Measurements from ENCODE around the gene ACO2. TPM values are rescaled to one million over a fixed set of nuclear protein-coding genes. Genes with fewer than 3 reads are reported as not detected.

The ACO2 gene
- total RNA-seq, 1 experiment from 2014 or later: 66.6 TPM

DNA sequence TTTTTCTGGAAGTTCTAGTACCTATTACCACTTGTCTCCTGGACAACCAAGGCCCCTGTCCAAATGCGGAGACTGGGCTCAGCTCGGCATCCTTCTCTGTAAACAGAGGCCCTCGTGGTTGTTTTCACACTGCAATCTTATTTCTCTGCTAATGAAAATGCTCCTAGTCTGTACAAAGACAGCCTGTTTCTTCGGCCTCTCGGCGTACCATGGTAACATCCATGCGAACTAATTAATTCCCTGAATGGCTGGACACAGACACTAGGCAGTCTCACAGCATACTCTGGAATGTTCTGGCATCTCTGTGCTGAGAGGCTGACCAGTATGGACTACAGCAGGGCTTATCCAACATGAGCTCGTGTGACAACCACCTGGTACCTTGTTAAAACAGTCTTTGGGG lies 69.7 kb downstream of the ACO2 start:
- no peak for DNase-seq
- Histone ChIP-seq H3K9ac (ENCODE audit: extremely low read depth, insufficient read length, low read length) (no peak overlapping the region), H2AFZ (ENCODE audit: low read length) (no peak overlapping the region), H3K14ac (ENCODE audit: insufficient read depth, low read length) (no peak overlapping the region), H3K23ac (ENCODE audit: insufficient read length, low read depth, low read length) (no peak overlapping the region), H2BK12ac (ENCODE audit: insufficient read length, low read depth, low read length) (no peak overlapping the region), H2BK120ac (ENCODE audit: low read depth, low read length, poor library complexity, severe bottlenecking) (no peak overlapping the region), H3K23me2 (ENCODE audit: insufficient read length, low read depth, low read length, poor library complexity, severe bottlenecking) (no peaks in the 10 kb centered on the region), H3K18ac (ENCODE audit: insufficient read length, low read depth, low read length) (no peak overlapping the region), H3K79me2 (ENCODE audit: insufficient read depth, low read length) (peaks cover 9% of the 10 kb centered on the region), H3K4me1 (ENCODE audit: insufficient read depth, low read length) (no peaks in the 10 kb centered on the region), H3K27ac (ENCODE audit: insufficient read length, low read depth, low read length) (no peak overlapping the region), H3K27me3 (ENCODE audit: insufficient read depth, low read length) (no peaks in the 10 kb centered on the region), H3K9me3 (ENCODE audit: control insufficient read depth, low read depth, low read length) (no peaks in the 10 kb centered on the region), H3K79me1 (ENCODE audit: insufficient read depth, low read depth, low read length, poor library complexity, severe bottlenecking) (no peaks in the 10 kb centered on the region), H4K91ac (ENCODE audit: insufficient read length, low read depth, low read length) (no peak overlapping the region), H2AK5ac (ENCODE audit: insufficient read length, low read length) (no peak overlapping the region), H3T11ph (ENCODE audit: low read length) (no peak overlapping the region), H4K20me1 (ENCODE audit: control insufficient read depth, insufficient read depth, insufficient read length) (no peaks in the 10 kb centered on the region), H2BK15ac (ENCODE audit: low read depth, low read length) (no peak overlapping the region), H4K8ac (replicated peaks; ENCODE audit: insufficient read length, low read depth, low read length) (no peak overlapping the region), H3K56ac (ENCODE audit: insufficient read length, low read depth, low read length) (no peak overlapping the region), H2BK5ac (ENCODE audit: insufficient read length, low read length) (no peak overlapping the region), H4K5ac (ENCODE audit: insufficient read length, low read depth, low read length) (no peak overlapping the region), H3K4ac (ENCODE audit: low read depth, low read length) (no peak overlapping the region), H2BK20ac (ENCODE audit: low read depth, low read length, poor library complexity, severe bottlenecking) (no peak overlapping the region), H3K4me2 (ENCODE audit: insufficient read depth, insufficient read length, low read length) (no peak overlapping the region)
- H3K27ac Mint-ChIP-seq: no peak overlapping the region
- WGBS (ENCODE audit: extremely low coverage, insufficient read length, low lambda C conversion rate): no CpG with 5 or more reads among the region's 8 CpGs
- TF ChIP-seq, protein P1, sequence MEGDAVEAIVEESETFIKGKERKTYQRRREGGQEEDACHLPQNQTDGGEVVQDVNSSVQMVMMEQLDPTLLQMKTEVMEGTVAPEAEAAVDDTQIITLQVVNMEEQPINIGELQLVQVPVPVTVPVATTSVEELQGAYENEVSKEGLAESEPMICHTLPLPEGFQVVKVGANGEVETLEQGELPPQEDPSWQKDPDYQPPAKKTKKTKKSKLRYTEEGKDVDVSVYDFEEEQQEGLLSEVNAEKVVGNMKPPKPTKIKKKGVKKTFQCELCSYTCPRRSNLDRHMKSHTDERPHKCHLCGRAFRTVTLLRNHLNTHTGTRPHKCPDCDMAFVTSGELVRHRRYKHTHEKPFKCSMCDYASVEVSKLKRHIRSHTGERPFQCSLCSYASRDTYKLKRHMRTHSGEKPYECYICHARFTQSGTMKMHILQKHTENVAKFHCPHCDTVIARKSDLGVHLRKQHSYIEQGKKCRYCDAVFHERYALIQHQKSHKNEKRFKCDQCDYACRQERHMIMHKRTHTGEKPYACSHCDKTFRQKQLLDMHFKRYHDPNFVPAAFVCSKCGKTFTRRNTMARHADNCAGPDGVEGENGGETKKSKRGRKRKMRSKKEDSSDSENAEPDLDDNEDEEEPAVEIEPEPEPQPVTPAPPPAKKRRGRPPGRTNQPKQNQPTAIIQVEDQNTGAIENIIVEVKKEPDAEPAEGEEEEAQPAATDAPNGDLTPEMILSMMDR (conservative IDR thresholded peaks at IDR 0.05): no peak
- H3K36me3 Mint-ChIP-seq (ENCODE audit: insufficient read depth in 1 of 3, low read depth in 3 of 3): peaks cover 13 to 46% (median 20%) of the 10 kb centered on the region in 3 experiments; a peak in 6 of 7 replicates
- no peak overlapping the region for H3K4me3 Mint-ChIP-seq
- no peaks in the 10 kb centered on the region for H3K9me3 Mint-ChIP-seq
- H3K27me3 Mint-ChIP-seq (ENCODE audit: low read depth): no peaks in the 10 kb centered on the region
- H3K4me1 Mint-ChIP-seq: peaks cover 14 to 17% of the 10 kb centered on the region in 2 experiments

Measured in H9 (cell line).